ENCODE data around the gene RETREG1.

DNA sequence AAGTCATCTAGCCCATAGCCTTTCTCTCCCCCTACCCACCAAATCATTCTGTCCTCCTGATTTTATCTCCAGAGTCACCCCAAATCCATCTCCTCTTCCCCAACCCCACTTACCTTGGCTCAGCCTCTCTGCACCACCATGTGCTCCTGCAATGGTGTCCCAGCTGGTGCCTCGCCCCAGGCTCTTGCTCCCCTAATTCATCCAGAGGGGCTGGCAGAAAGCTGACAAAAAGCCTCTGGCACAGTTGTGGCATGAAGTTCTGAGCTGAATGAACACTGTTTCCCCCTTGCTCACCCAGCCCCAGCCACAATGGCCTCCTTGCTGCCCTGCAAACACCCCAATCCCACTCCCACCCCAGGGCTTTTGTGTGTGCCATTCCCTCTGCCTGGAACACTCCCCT, 10.2 kb downstream of the RETREG1 start:
- TF ChIP-seq, protein P1, sequence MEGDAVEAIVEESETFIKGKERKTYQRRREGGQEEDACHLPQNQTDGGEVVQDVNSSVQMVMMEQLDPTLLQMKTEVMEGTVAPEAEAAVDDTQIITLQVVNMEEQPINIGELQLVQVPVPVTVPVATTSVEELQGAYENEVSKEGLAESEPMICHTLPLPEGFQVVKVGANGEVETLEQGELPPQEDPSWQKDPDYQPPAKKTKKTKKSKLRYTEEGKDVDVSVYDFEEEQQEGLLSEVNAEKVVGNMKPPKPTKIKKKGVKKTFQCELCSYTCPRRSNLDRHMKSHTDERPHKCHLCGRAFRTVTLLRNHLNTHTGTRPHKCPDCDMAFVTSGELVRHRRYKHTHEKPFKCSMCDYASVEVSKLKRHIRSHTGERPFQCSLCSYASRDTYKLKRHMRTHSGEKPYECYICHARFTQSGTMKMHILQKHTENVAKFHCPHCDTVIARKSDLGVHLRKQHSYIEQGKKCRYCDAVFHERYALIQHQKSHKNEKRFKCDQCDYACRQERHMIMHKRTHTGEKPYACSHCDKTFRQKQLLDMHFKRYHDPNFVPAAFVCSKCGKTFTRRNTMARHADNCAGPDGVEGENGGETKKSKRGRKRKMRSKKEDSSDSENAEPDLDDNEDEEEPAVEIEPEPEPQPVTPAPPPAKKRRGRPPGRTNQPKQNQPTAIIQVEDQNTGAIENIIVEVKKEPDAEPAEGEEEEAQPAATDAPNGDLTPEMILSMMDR (conservative IDR thresholded peaks at IDR 0.05; ENCODE audit: low read depth, low read length), result no peak
- TF ChIP-seq EZH2 (IDR thresholded peaks at IDR 0.05; ENCODE audit: borderline replicate concordance, low read depth, low read length, poor library complexity, severe bottlenecking), result no peak
